Astrocyte (in vitro differentiated cells and primary cell): ENCODE data around the gene ZC3H18. TPM values are rescaled to one million over a fixed set of nuclear protein-coding genes. Genes with fewer than 3 reads are reported as not detected.
"Not testable (repeated sequence)": the region's sequence is repeated elsewhere in the genome, so short reads cannot be mapped to it uniquely, and the experiment has no call there.

ENCODE experiments used
- DNase-seq: peaks from one replicate; pipeline ENCODE4 v3.0.0-alpha.2; 2010; ENCODE audit warnings: low read depth
- FAIRE-seq: peaks from 2 replicates; lab custom pipeline; 2011; peaks lifted over from hg19 to GRCh38; lab: Jason Lieb, UNC
- H2AFZ ChIP-seq: 2 replicates; pipeline ENCODE4 v1.6.0; 2012; ENCODE audit warnings: low read depth, low read length, inconsistent platforms
- H3K27ac ChIP-seq: 2 replicates; pipeline ENCODE4 v1.5.1; 2011; ENCODE audit warnings: low read depth, low read length, inconsistent platforms
- H3K27me3 ChIP-seq: 2 replicates; pipeline ENCODE4 v1.6.0; 2011; ENCODE audit warnings: low read length, inconsistent platforms; ENCODE audit not compliant: insufficient read depth
- H3K36me3 ChIP-seq: 2 replicates; pipeline ENCODE4 v1.5.1; 2011; ENCODE audit warnings: low read length, inconsistent platforms; ENCODE audit not compliant: insufficient read depth
- H3K4me1 ChIP-seq: 2 replicates; pipeline ENCODE4 v1.5.1; 2011; ENCODE audit warnings: low read length, inconsistent platforms; ENCODE audit not compliant: insufficient read depth
- H3K4me2 ChIP-seq: 2 replicates; pipeline ENCODE4 v1.6.0; 2012; ENCODE audit warnings: low read length, inconsistent platforms
- H3K4me3 ChIP-seq: 2 replicates; pipeline ENCODE4 v1.5.1; 2011; ENCODE audit warnings: low read depth, mild to moderate bottlenecking, low read length, inconsistent platforms; ENCODE audit not compliant: insufficient read depth
- H3K79me2 ChIP-seq: 2 replicates; pipeline ENCODE4 v1.6.0; 2012; ENCODE audit warnings: mild to moderate bottlenecking, low read length, inconsistent platforms; ENCODE audit not compliant: insufficient read depth
- H3K9ac ChIP-seq: 2 replicates; pipeline ENCODE4 v1.6.0; 2012; ENCODE audit warnings: mild to moderate bottlenecking, low read length, inconsistent platforms
- H3K9me3 ChIP-seq: 2 replicates; pipeline ENCODE4 v1.5.1; 2012; ENCODE audit warnings: low read depth, mild to moderate bottlenecking, low read length, inconsistent platforms; ENCODE audit not compliant: insufficient read depth
- H4K20me1 ChIP-seq: 2 replicates; pipeline ENCODE4 v1.6.0; 2012; ENCODE audit warnings: low read length, inconsistent platforms; ENCODE audit not compliant: insufficient read depth
- H3K27ac Mint-ChIP-seq: one replicate; pipeline ENCODE4 v1.8.0; 2021; ENCODE audit warnings: mild to moderate bottlenecking, mixed read lengths; ENCODE audit not compliant: unreplicated experiment
- H3K27me3 Mint-ChIP-seq: one replicate; pipeline ENCODE4 v1.8.0; 2021; ENCODE audit warnings: low read depth, mixed read lengths; ENCODE audit not compliant: unreplicated experiment
- H3K36me3 Mint-ChIP-seq: one replicate; pipeline ENCODE4 v1.8.0; 2021; ENCODE audit warnings: low read depth, mixed read lengths; ENCODE audit not compliant: unreplicated experiment
- H3K4me1 Mint-ChIP-seq: one replicate; pipeline ENCODE4 v1.8.0; 2021; ENCODE audit warnings: low read depth, mixed read lengths; ENCODE audit not compliant: unreplicated experiment
- H3K4me3 Mint-ChIP-seq: one replicate; pipeline ENCODE4 v1.8.0; 2021; ENCODE audit warnings: mild to moderate bottlenecking, moderate library complexity, mixed read lengths; ENCODE audit not compliant: unreplicated experiment
- H3K9me3 Mint-ChIP-seq: one replicate; pipeline ENCODE4 v1.8.0; 2021; ENCODE audit warnings: mild to moderate bottlenecking, mixed read lengths; ENCODE audit not compliant: unreplicated experiment
- CTCF ChIP-seq: IDR thresholded peaks from 2 replicates; pipeline ENCODE4 v1.5.1; 2011; ENCODE audit warnings: low read depth, mild to moderate bottlenecking, inconsistent platforms, low read length, moderate library complexity; ENCODE audit not compliant: insufficient read depth
- EZH2 ChIP-seq: IDR thresholded peaks from 2 replicates; pipeline ENCODE4 v1.6.1; 2012; ENCODE audit warnings: mild to moderate bottlenecking, low read length, inconsistent platforms; ENCODE audit not compliant: insufficient read depth
- total RNA-seq: library from RNA; stranded (reverse); gene quantifications from 2 replicates; pipeline ENCODE4 v1.2.1, GENCODE V29; 2021

Gene ZC3H18
- total RNA-seq, 1 donor from 2014 or later: 32.8 TPM

GRCh38 chr16:88665148-88665547 is 94.9 kb downstream of the ZC3H18 start:
- Histone ChIP-seq H3K27me3 (no peaks in the 10 kb centered on the region), H3K4me1 (peaks cover 6% of the 10 kb centered on the region), H3K27ac (no peak overlapping the region), H3K4me2 (no peak overlapping the region), H4K20me1 (peaks cover 19% of the 10 kb centered on the region), H3K9ac (no peak overlapping the region), H3K36me3 (no peaks in the 10 kb centered on the region), H3K4me3 (no peak overlapping the region), H3K79me2 (peaks cover 29% of the 10 kb centered on the region), H3K9me3 (no peaks in the 10 kb centered on the region), H2AFZ (no peak overlapping the region)
- Mint-ChIP-seq H3K27me3 (no peaks in the 10 kb centered on the region), H3K4me1 (peaks cover 7% of the 10 kb centered on the region), H3K9me3 (no peaks in the 10 kb centered on the region), H3K4me3 (peak overlapping the region; percentile 75), H3K36me3 (peaks cover 5% of the 10 kb centered on the region), H3K27ac (no peak overlapping the region)
- FAIRE-seq: no peak
- no peak for TF ChIP-seq EZH2
- TF ChIP-seq CTCF: no peak
- no peak for DNase-seq

- no peak for DNase-seq
- H3K9me3 Mint-ChIP-seq: no peaks in the 10 kb centered on the region
- Histone ChIP-seq H3K4me3 (no peak overlapping the region), H3K9me3 (no peaks in the 10 kb centered on the region), H3K4me1 (peaks cover 6% of the 10 kb centered on the region), H2AFZ (no peak overlapping the region), H3K4me2 (no peak overlapping the region), H4K20me1 (peaks cover 16% of the 10 kb centered on the region), H3K9ac (no peak overlapping the region), H3K27me3 (no peaks in the 10 kb centered on the region), H3K79me2 (peaks cover 28% of the 10 kb centered on the region), H3K36me3 (no peaks in the 10 kb centered on the region), H3K27ac (no peak overlapping the region)
- no peaks in the 10 kb centered on the region for H3K27me3 Mint-ChIP-seq
- TF ChIP-seq CTCF (no peak), EZH2 (no peak)
- peaks cover 7% of the 10 kb centered on the region for H3K4me1 Mint-ChIP-seq
- H3K4me3 Mint-ChIP-seq: peak overlapping the region; percentile 27
- H3K36me3 Mint-ChIP-seq: peaks cover 6% of the 10 kb centered on the region
- H3K27ac Mint-ChIP-seq: no peak overlapping the region
- FAIRE-seq: no peak
Observed at GRCh38 chr16:88665570-88665969, 95.4 kb downstream of the ZC3H18 start.

- no peak for TF ChIP-seq EZH2
- TF ChIP-seq CTCF: no peak
- Mint-ChIP-seq H3K4me3 (no peak overlapping the region), H3K27ac (peak overlapping the region; percentile 8), H3K4me1 (peaks cover 3% of the 10 kb centered on the region), H3K27me3 (no peaks in the 10 kb centered on the region), H3K36me3 (peaks cover 6% of the 10 kb centered on the region), H3K9me3 (no peaks in the 10 kb centered on the region)
- no peaks in the 10 kb centered on the region for H3K36me3 ChIP-seq
- no peak for FAIRE-seq
- H3K4me2 ChIP-seq: no peak overlapping the region
- H3K27ac ChIP-seq: no peak overlapping the region
- H4K20me1 ChIP-seq: peaks cover 5% of the 10 kb centered on the region
- no peaks in the 10 kb centered on the region for H3K9me3 ChIP-seq
- H3K79me2 ChIP-seq: peaks cover 12% of the 10 kb centered on the region
- no peak overlapping the region for H3K9ac ChIP-seq
- no peaks in the 10 kb centered on the region for H3K27me3 ChIP-seq
- DNase-seq: no peak
- H3K4me3 ChIP-seq: no peak overlapping the region
- no peak overlapping the region for H2AFZ ChIP-seq
- H3K4me1 ChIP-seq: no peaks in the 10 kb centered on the region
Observed at GRCh38 chr16:88667461-88667860, 97.3 kb downstream of the ZC3H18 start.

GRCh38 chr16:88669493-88669892 is 99.3 kb downstream of the ZC3H18 start:
- H2AFZ ChIP-seq, H3K27ac ChIP-seq, H3K27me3 Mint-ChIP-seq, H3K9me3 Mint-ChIP-seq, H3K4me1 ChIP-seq, H3K36me3 ChIP-seq, H3K27ac Mint-ChIP-seq, DNase-seq, H3K4me3 Mint-ChIP-seq, FAIRE-seq, H3K9ac ChIP-seq, H3K79me2 ChIP-seq, H3K4me1 Mint-ChIP-seq, H3K9me3 ChIP-seq, H3K27me3 ChIP-seq, H3K4me2 ChIP-seq, H3K4me3 ChIP-seq, H3K36me3 Mint-ChIP-seq, H4K20me1 ChIP-seq: not testable (repeated sequence)
